H1 (cell line): Measurements from ENCODE around the gene DPH5. TPM values are rescaled to one million over a fixed set of nuclear protein-coding genes. Genes with fewer than 3 reads are reported as not detected.

ENCODE experiments used
- HDAC2 ChIP-seq, 2 experiments: fragments of 300-600 bp in 1 of 2; sonication (generic) in 1 of 2; IDR thresholded peaks; 2 replicates each; pipeline ENCODE4 v1.6.1; 2011 to 2012; ENCODE audit warnings: low read depth in 2 of 2, low read length in 2 of 2, mild to moderate bottlenecking in 2 of 2, moderate library complexity in 2 of 2, borderline replicate concordance in 1 of 2, inconsistent platforms in 1 of 2
- ZNF274 ChIP-seq: IDR thresholded peaks from 2 replicates; pipeline ENCODE4 v1.7.0; 2012; ENCODE audit warnings: low read length, borderline replicate concordance; ENCODE audit errors: extremely low read depth
- polyA plus RNA-seq, 7 experiments: library from polyadenylated mRNA; depleted of rRNA in 3 of 7; stranded (reverse) in 5 of 7; unstranded in 2 of 7; fragments of >200 nt in 5 of 7; fragments of 200-250 nt in 2 of 7; gene quantifications; 1 replicate in 5 of 7; 2 replicates in 1 of 7; 4 replicates in 1 of 7; pipeline versions ENCODE4 v1.2.1 to v1.2.3, GENCODE V29; 2011 to 2013; ENCODE audit warnings: missing spikeins in 2 of 7, mixed read lengths in 2 of 7
- total RNA-seq: library from RNA; stranded (reverse); fragmentation: NEBNext Ultra II Directional; extraction: Animal tissue kit (Norgen Biotek cat#: 25700); gene quantifications from 2 replicates; pipeline ENCODE4 v1.2.1, GENCODE V29; 2021
- TF ChIP-seq, protein P1 (sequence below): fragments of 300-600 bp; sonication (generic); IDR thresholded peaks from 2 replicates; pipeline ENCODE4 v1.7.1; 2012; ENCODE audit warnings: low read length, moderate library complexity, mild to moderate bottlenecking, inconsistent platforms; ENCODE audit not compliant: insufficient replicate concordance

The DPH5 gene
- total and polyA plus RNA-seq, 2 of the 8 experiments (the other 6 are each of a cell fraction or from before 2014, with no cell fraction given), result 67.7 to 106 TPM

DNA sequence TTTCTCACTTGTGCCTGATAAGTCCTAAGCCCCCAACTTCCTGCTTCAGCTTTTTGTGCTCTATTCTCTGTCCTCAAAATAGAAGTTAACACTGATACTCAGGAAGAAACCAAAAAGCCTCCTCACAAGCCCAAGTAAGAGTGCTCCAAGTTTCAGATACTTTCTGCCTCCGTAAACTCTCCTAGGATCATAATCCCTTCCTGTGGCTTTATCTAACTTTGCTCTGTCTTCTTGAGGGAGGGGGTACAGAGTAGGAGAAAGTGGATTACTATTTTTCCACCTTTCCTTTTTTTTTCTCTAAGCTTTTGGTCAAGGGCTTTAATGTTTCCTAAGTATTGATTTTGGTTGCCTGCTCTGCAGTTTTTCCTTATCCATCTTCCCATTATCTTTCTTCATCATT is 54.6 kb downstream of the DPH5 start (continued):
- TF ChIP-seq, protein P1, sequence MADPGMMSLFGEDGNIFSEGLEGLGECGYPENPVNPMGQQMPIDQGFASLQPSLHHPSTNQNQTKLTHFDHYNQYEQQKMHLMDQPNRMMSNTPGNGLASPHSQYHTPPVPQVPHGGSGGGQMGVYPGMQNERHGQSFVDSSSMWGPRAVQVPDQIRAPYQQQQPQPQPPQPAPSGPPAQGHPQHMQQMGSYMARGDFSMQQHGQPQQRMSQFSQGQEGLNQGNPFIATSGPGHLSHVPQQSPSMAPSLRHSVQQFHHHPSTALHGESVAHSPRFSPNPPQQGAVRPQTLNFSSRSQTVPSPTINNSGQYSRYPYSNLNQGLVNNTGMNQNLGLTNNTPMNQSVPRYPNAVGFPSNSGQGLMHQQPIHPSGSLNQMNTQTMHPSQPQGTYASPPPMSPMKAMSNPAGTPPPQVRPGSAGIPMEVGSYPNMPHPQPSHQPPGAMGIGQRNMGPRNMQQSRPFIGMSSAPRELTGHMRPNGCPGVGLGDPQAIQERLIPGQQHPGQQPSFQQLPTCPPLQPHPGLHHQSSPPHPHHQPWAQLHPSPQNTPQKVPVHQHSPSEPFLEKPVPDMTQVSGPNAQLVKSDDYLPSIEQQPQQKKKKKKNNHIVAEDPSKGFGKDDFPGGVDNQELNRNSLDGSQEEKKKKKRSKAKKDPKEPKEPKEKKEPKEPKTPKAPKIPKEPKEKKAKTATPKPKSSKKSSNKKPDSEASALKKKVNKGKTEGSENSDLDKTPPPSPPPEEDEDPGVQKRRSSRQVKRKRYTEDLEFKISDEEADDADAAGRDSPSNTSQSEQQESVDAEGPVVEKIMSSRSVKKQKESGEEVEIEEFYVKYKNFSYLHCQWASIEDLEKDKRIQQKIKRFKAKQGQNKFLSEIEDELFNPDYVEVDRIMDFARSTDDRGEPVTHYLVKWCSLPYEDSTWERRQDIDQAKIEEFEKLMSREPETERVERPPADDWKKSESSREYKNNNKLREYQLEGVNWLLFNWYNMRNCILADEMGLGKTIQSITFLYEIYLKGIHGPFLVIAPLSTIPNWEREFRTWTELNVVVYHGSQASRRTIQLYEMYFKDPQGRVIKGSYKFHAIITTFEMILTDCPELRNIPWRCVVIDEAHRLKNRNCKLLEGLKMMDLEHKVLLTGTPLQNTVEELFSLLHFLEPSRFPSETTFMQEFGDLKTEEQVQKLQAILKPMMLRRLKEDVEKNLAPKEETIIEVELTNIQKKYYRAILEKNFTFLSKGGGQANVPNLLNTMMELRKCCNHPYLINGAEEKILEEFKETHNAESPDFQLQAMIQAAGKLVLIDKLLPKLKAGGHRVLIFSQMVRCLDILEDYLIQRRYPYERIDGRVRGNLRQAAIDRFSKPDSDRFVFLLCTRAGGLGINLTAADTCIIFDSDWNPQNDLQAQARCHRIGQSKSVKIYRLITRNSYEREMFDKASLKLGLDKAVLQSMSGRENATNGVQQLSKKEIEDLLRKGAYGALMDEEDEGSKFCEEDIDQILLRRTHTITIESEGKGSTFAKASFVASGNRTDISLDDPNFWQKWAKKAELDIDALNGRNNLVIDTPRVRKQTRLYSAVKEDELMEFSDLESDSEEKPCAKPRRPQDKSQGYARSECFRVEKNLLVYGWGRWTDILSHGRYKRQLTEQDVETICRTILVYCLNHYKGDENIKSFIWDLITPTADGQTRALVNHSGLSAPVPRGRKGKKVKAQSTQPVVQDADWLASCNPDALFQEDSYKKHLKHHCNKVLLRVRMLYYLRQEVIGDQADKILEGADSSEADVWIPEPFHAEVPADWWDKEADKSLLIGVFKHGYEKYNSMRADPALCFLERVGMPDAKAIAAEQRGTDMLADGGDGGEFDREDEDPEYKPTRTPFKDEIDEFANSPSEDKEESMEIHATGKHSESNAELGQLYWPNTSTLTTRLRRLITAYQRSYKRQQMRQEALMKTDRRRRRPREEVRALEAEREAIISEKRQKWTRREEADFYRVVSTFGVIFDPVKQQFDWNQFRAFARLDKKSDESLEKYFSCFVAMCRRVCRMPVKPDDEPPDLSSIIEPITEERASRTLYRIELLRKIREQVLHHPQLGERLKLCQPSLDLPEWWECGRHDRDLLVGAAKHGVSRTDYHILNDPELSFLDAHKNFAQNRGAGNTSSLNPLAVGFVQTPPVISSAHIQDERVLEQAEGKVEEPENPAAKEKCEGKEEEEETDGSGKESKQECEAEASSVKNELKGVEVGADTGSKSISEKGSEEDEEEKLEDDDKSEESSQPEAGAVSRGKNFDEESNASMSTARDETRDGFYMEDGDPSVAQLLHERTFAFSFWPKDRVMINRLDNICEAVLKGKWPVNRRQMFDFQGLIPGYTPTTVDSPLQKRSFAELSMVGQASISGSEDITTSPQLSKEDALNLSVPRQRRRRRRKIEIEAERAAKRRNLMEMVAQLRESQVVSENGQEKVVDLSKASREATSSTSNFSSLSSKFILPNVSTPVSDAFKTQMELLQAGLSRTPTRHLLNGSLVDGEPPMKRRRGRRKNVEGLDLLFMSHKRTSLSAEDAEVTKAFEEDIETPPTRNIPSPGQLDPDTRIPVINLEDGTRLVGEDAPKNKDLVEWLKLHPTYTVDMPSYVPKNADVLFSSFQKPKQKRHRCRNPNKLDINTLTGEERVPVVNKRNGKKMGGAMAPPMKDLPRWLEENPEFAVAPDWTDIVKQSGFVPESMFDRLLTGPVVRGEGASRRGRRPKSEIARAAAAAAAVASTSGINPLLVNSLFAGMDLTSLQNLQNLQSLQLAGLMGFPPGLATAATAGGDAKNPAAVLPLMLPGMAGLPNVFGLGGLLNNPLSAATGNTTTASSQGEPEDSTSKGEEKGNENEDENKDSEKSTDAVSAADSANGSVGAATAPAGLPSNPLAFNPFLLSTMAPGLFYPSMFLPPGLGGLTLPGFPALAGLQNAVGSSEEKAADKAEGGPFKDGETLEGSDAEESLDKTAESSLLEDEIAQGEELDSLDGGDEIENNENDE, result no peak
- TF ChIP-seq HDAC2 (IDR thresholded peaks at IDR 0.05; ENCODE audit: borderline replicate concordance in 1 of 2, low read depth in 2 of 2, low read length in 2 of 2) (no peak), ZNF274 (no peak)
